Breast epithelium (tissue), 3 donors: ENCODE results near the gene CXXC5.

Source experiments
- POLR2A ChIP-seq: fragments of 450-650 bp; IDR thresholded peaks from one replicate; pipeline ENCODE4 v1.6.1; 2016; ENCODE audit warnings: antibody characterized with exemption, mild to moderate bottlenecking, moderate library complexity
- TF ChIP-seq, protein P1 (sequence below), 3 donors: fragments of 450-650 bp; IDR thresholded peaks; one replicate each; pipeline ENCODE4 v1.5.1; 2016 to 2017; ENCODE audit warnings: antibody characterized with exemption in 3 of 3, mild to moderate bottlenecking in 3 of 3, moderate library complexity in 3 of 3

DNA sequence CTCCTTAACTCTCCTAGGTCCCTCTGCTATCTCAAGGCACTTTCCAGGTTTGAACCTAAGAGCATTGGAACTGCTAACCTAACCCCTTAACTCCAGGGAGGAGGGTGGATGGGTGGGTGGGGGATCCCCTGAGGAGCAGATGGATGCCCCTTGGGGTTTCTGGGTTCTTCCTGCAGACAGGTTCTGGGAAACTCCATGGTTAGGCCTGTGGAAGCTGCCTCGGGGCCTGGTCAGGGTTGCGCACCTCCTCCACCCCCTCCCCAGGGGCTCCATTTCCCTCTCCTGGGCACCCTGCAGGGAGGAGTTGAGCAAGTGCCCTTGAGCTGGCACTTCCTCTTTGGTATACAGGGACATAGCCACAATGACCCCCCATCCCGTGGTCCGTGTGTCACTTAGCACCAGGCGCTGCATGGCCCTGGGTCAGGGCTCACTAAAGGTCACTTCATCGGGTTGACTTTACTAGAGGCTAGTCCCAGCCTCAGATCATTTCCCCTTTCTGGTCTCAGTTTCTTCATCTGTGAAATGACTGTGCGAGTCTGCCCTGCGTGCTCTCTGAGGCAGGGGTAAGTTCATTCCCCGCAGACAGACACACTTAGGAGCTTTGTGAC lies 16.0 kb downstream of the CXXC5 start:
- TF ChIP-seq, protein P1, sequence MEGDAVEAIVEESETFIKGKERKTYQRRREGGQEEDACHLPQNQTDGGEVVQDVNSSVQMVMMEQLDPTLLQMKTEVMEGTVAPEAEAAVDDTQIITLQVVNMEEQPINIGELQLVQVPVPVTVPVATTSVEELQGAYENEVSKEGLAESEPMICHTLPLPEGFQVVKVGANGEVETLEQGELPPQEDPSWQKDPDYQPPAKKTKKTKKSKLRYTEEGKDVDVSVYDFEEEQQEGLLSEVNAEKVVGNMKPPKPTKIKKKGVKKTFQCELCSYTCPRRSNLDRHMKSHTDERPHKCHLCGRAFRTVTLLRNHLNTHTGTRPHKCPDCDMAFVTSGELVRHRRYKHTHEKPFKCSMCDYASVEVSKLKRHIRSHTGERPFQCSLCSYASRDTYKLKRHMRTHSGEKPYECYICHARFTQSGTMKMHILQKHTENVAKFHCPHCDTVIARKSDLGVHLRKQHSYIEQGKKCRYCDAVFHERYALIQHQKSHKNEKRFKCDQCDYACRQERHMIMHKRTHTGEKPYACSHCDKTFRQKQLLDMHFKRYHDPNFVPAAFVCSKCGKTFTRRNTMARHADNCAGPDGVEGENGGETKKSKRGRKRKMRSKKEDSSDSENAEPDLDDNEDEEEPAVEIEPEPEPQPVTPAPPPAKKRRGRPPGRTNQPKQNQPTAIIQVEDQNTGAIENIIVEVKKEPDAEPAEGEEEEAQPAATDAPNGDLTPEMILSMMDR (IDR thresholded peaks at IDR 0.05): no peak
- TF ChIP-seq POLR2A: no peak
